Fibroblast of lung (primary cell): ENCODE results near the gene ARHGAP44. TPM values are rescaled to one million over a fixed set of nuclear protein-coding genes. Genes with fewer than 3 reads are reported as not detected.

Experiments used
- DNase-seq, 2 donors: peaks; one replicate each; pipeline versions ENCODE4 v3.0.0 to v3.0.0-alpha.2; 2010; ENCODE audit warnings: low read depth in 2 of 2
- H2AFZ ChIP-seq: 2 replicates; pipeline ENCODE4 v1.5.1; 2012; ENCODE audit warnings: low read length, control low read depth, inconsistent platforms
- H3K27ac ChIP-seq: 2 replicates; pipeline ENCODE4 v1.5.1; 2011; ENCODE audit warnings: low read length, control low read depth; ENCODE audit not compliant: insufficient read depth
- H3K27me3 ChIP-seq: 2 replicates; pipeline ENCODE4 v1.5.1; 2011; ENCODE audit warnings: mild to moderate bottlenecking, low read length; ENCODE audit not compliant: control insufficient read depth, insufficient read depth
- H3K36me3 ChIP-seq: 2 replicates; pipeline ENCODE4 v1.5.1; 2011; ENCODE audit warnings: low read length; ENCODE audit not compliant: control insufficient read depth, insufficient read depth
- H3K4me1 ChIP-seq: 2 replicates; pipeline ENCODE4 v1.5.1; 2011; ENCODE audit warnings: low read length; ENCODE audit not compliant: control insufficient read depth, insufficient read depth; ENCODE audit errors: extremely low read depth
- H3K4me2 ChIP-seq: 2 replicates; pipeline ENCODE4 v1.5.1; 2011; ENCODE audit warnings: low read length, control low read depth; ENCODE audit not compliant: insufficient read depth; ENCODE audit errors: extremely low read depth
- H3K4me3 ChIP-seq, 4 experiments: fragments of 200-600 bp in 1 of 4; sonication (generic) in 1 of 4; replicated peaks in 1 of 4; 2 replicates each; pipeline ENCODE4 v1.5.1; 2011 to 2016; ENCODE audit warnings: low read length in 4 of 4, low read depth in 3 of 4, mild to moderate bottlenecking in 3 of 4, control low read depth in 2 of 4, inconsistent platforms in 1 of 4, mixed read lengths in 1 of 4; ENCODE audit not compliant: insufficient read depth in 1 of 4; ENCODE audit errors: control extremely low read depth in 1 of 4
- H3K79me2 ChIP-seq: 2 replicates; pipeline ENCODE4 v1.5.1; 2012; ENCODE audit warnings: mild to moderate bottlenecking, low read length, inconsistent platforms; ENCODE audit not compliant: control insufficient read depth, insufficient read depth
- H3K9ac ChIP-seq: 2 replicates; pipeline ENCODE4 v1.5.1; 2011; ENCODE audit warnings: mild to moderate bottlenecking, low read length, control low read depth; ENCODE audit not compliant: insufficient read depth
- H3K9me3 ChIP-seq: 2 replicates; pipeline ENCODE4 v1.5.1; 2012; ENCODE audit warnings: low read depth, low read length; ENCODE audit not compliant: control insufficient read depth, insufficient read depth
- H4K20me1 ChIP-seq: 2 replicates; pipeline ENCODE4 v1.5.1; 2011; ENCODE audit warnings: low read length; ENCODE audit not compliant: control insufficient read depth, insufficient read depth; ENCODE audit errors: extremely low read depth
- EZH2 ChIP-seq: IDR thresholded peaks from 2 replicates; pipeline ENCODE4 v1.5.1; 2012; ENCODE audit warnings: low read length, control low read depth, mild to moderate bottlenecking; ENCODE audit errors: missing control alignments
- polyA plus RNA-seq, 2 donors: library from polyadenylated mRNA; depleted of rRNA in 1 of 2; stranded (reverse) in 1 of 2; unstranded in 1 of 2; fragments of >200 nt; gene quantifications; 2 replicates each; pipeline ENCODE4 v1.2.1, GENCODE V29; 2011 to 2012; ENCODE audit warnings: missing spikeins in 1 of 2
- total RNA-seq: library from RNA; depleted of rRNA; stranded (reverse); fragments of >200 nt; gene quantifications from 2 replicates; pipeline ENCODE4 v1.2.1, GENCODE V29; 2014
- TF ChIP-seq, protein P1 (sequence below), 2 donors: IDR thresholded peaks in 1 of 2; conservative IDR thresholded peaks in 1 of 2; 1 replicate in 1 of 2; 2 replicates in 1 of 2; pipeline ENCODE4 v1.5.1; 2011 to 2012; ENCODE audit warnings: low read length in 2 of 2, control low read depth in 1 of 2, inconsistent platforms in 1 of 2, low read depth in 1 of 2, mild to moderate bottlenecking in 1 of 2

The ARHGAP44 gene
- total and polyA plus RNA-seq, 2 donors (not counting 1 experiment from before 2014, with no cell fraction given), result 0.48 to 1.7 TPM

DNA sequence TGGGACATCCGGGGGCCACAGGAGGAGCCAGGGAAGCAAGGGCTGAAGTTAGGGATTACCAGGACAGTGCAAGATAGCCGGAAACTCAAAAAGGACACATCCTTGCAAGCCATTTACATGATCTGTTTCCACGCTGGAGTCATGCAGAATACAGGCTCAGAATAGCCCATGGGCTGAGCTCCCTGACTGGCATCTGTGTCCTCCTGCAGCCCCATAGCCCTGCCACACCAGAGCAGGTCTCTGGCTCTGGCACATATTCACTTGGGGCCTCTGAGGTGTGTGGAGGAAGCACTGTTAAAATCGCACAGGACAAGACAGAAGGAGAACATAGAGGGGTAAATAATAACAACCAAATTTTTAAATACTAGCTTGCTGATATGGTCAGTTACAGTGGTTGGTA, 162.7 kb downstream of the ARHGAP44 start:
- TF ChIP-seq, protein P1, sequence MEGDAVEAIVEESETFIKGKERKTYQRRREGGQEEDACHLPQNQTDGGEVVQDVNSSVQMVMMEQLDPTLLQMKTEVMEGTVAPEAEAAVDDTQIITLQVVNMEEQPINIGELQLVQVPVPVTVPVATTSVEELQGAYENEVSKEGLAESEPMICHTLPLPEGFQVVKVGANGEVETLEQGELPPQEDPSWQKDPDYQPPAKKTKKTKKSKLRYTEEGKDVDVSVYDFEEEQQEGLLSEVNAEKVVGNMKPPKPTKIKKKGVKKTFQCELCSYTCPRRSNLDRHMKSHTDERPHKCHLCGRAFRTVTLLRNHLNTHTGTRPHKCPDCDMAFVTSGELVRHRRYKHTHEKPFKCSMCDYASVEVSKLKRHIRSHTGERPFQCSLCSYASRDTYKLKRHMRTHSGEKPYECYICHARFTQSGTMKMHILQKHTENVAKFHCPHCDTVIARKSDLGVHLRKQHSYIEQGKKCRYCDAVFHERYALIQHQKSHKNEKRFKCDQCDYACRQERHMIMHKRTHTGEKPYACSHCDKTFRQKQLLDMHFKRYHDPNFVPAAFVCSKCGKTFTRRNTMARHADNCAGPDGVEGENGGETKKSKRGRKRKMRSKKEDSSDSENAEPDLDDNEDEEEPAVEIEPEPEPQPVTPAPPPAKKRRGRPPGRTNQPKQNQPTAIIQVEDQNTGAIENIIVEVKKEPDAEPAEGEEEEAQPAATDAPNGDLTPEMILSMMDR (conservative IDR thresholded peaks at IDR 0.05 in 1 of 2, IDR thresholded peaks at IDR 0.05 in 1 of 2; ENCODE audit: low read depth in 1 of 2, low read length in 2 of 2), result no peak
- TF ChIP-seq EZH2, result no peak
- H3K27ac ChIP-seq, result no peak overlapping the region

DNA sequence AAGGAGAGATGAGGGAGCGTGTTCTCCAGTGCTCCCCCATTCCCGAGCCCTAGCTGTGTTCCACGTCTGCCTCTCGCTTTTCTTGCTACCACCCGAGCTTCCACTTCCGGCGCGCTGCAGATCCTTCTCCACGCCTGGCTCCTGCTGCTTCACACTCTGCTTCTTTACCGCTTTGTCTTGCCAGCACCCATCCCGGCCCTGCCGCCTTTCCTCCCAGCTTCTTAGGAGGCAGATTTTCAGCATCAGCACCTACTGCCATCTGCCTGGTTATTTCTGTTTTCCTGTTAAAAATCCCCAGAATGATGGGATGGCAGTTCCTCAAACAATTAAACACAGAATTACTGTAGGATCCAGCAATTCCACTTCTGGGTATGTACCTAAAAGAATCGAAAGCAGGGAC, 163.9 kb downstream of the ARHGAP44 start:
- H2AFZ ChIP-seq, result no peak overlapping the region
- H3K9ac ChIP-seq, result no peak overlapping the region
- no peaks in the 10 kb centered on the region for H3K36me3 ChIP-seq
- no peaks in the 10 kb centered on the region for H3K79me2 ChIP-seq
- H4K20me1 ChIP-seq, result no peaks in the 10 kb centered on the region
- no peak overlapping the region for H3K4me2 ChIP-seq
- H3K27ac ChIP-seq, result no peak overlapping the region
- H3K4me3 ChIP-seq, result no peak overlapping the region
- H3K9me3 ChIP-seq, result no peaks in the 10 kb centered on the region
- no peaks in the 10 kb centered on the region for H3K27me3 ChIP-seq
- H3K4me1 ChIP-seq, result no peaks in the 10 kb centered on the region
- TF ChIP-seq, protein P1 (conservative IDR thresholded peaks at IDR 0.05 in 1 of 2, IDR thresholded peaks at IDR 0.05 in 1 of 2; ENCODE audit: low read depth in 1 of 2, low read length in 2 of 2), result no peak
- TF ChIP-seq EZH2, result no peak
- no peak for DNase-seq

More for the DNA sequence above, 162.7 kb downstream of the ARHGAP44 start:
- Histone ChIP-seq H3K4me1 (no peaks in the 10 kb centered on the region), H3K4me3 (no peak overlapping the region), H3K9me3 (no peaks in the 10 kb centered on the region), H4K20me1 (no peaks in the 10 kb centered on the region), H3K4me2 (no peak overlapping the region), H3K36me3 (no peaks in the 10 kb centered on the region), H3K9ac (no peak overlapping the region), H2AFZ (no peak overlapping the region), H3K79me2 (no peaks in the 10 kb centered on the region), H3K27me3 (no peaks in the 10 kb centered on the region)
- no peak for DNase-seq

DNA sequence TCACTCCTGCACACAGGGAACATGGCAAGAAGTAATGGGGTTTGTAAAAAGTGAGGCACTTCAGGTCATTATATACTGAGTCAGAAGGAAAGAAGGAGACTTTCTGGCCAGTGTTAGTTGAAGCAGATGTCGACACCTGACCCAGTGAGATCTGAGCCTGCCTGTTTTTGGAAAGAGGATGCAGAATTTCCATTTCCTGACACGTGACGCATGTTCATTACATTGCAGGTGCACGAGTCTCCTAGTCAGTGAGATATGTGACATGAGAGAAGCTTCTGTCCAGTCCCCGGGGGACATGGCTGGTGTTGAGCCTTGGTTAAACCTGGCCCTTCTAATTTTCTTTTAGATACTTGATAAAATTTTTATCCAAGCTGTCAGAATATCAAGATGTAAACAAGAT, 166.2 kb downstream of the ARHGAP44 start:
- H3K36me3 ChIP-seq, result no peaks in the 10 kb centered on the region
- H3K9ac ChIP-seq, result no peak overlapping the region
- no peak overlapping the region for H3K4me2 ChIP-seq
- TF ChIP-seq EZH2, result no peak
- TF ChIP-seq, protein P1 (conservative IDR thresholded peaks at IDR 0.05 in 1 of 2, IDR thresholded peaks at IDR 0.05 in 1 of 2; ENCODE audit: low read depth in 1 of 2, low read length in 2 of 2), result no peak
- H4K20me1 ChIP-seq, result no peaks in the 10 kb centered on the region
- no peaks in the 10 kb centered on the region for H3K79me2 ChIP-seq
- H3K27me3 ChIP-seq, result no peaks in the 10 kb centered on the region
- no peak overlapping the region for H3K4me3 ChIP-seq
- H3K9me3 ChIP-seq, result no peaks in the 10 kb centered on the region
- DNase-seq, result no peak
- no peak overlapping the region for H2AFZ ChIP-seq
- H3K4me1 ChIP-seq, result no peaks in the 10 kb centered on the region
- no peak overlapping the region for H3K27ac ChIP-seq
